ENCODE measurements around the gene TMPRSS6.
A peak's percentile ranks its signal among the peaks of the same experiment; 100 is the strongest.

DNA sequence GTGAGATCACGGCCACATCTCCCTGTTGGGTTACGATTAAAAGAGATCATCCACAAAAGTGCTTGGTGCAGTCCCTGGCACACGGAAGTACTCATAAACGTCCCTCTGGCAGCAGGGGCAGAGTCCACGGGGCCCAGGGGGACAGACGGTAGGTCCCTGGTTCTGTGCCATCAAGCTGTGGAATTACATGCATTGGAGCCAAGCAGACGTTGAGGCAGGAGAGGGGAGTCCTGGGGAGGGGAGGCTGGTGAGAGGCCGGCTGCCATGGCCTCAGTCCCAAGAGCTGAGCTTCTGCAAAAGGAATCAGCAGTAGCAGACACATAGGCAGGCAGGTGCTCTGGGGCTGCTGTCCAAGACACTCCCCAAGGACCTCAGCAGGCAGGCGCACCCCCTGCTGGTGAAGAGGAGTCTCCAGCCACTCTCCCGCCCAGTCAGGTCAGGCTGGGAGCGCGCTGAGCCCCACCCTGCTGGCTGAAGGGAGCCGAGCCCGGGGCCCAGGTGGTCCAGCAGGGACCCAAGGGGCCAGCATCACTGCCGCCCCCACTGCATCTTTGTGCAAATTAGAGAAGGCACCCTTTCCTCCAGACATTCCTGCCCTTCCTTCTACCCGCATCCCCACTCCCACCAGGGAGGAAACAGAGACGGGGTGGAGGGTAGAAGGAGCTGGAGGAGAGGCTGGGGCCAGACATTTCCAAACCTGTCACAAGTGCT is 65.5 kb downstream of the TMPRSS6 start:
- TF ChIP-seq, protein P1, sequence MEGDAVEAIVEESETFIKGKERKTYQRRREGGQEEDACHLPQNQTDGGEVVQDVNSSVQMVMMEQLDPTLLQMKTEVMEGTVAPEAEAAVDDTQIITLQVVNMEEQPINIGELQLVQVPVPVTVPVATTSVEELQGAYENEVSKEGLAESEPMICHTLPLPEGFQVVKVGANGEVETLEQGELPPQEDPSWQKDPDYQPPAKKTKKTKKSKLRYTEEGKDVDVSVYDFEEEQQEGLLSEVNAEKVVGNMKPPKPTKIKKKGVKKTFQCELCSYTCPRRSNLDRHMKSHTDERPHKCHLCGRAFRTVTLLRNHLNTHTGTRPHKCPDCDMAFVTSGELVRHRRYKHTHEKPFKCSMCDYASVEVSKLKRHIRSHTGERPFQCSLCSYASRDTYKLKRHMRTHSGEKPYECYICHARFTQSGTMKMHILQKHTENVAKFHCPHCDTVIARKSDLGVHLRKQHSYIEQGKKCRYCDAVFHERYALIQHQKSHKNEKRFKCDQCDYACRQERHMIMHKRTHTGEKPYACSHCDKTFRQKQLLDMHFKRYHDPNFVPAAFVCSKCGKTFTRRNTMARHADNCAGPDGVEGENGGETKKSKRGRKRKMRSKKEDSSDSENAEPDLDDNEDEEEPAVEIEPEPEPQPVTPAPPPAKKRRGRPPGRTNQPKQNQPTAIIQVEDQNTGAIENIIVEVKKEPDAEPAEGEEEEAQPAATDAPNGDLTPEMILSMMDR (IDR thresholded peaks at IDR 0.05) = peak; percentile 69 to 94 (median 88)
- peak in 1 of 3 donors; percentile 17 for TF ChIP-seq POLR2A (IDR thresholded peaks at IDR 0.05)
